OCI-LY3 (cell line): Measurements from ENCODE around the gene GPR142.

ENCODE experiments used
- H2AFZ ChIP-seq: fragments of 200-600, 300-600 bp; shearing (Covaris generic); 2 replicates; pipeline ENCODE4 v1.6.0; 2014; ENCODE audit warnings: antibody characterized with exemption, low read depth, low read length
- H3K27ac ChIP-seq: fragments of 200-600, 300-600 bp; sonication (generic); 2 replicates; pipeline ENCODE4 v1.5.1; 2014; ENCODE audit warnings: mild to moderate bottlenecking, low read length, moderate library complexity, mixed read lengths
- H3K27me3 ChIP-seq: fragments of 200-600, 300-600 bp; sonication (generic); 2 replicates; pipeline ENCODE4 v1.6.1; 2014; ENCODE audit warnings: low read depth, low read length, mixed read lengths
- H3K36me3 ChIP-seq: fragments of 200-600, 300-600 bp; sonication (generic); replicated peaks from 2 replicates; pipeline ENCODE3; 2014; ENCODE audit warnings: low read depth, low read length, mixed read lengths
- H3K4me1 ChIP-seq: fragments of 300-600, 200-600 bp; sonication (generic); 2 replicates; pipeline ENCODE4 v1.6.1; 2014; ENCODE audit warnings: low read length, mixed read lengths
- H3K4me2 ChIP-seq: fragments of 200-600, 300-600 bp; sonication (generic); 2 replicates; pipeline ENCODE4 v1.6.1; 2014; ENCODE audit warnings: low read length, mixed read lengths
- H3K4me3 ChIP-seq: fragments of 300-600, 200-600 bp; sonication (generic); 2 replicates; pipeline ENCODE4 v1.5.1; 2014; ENCODE audit warnings: antibody characterized with exemption, mild to moderate bottlenecking, low read length, moderate library complexity
- H3K79me2 ChIP-seq: fragments of 300-600, 200-600 bp; shearing (Covaris generic); 2 replicates; pipeline ENCODE4 v1.6.1; 2014; ENCODE audit warnings: mild to moderate bottlenecking, low read length, mixed read lengths
- H3K9ac ChIP-seq: fragments of 300-600, 200-600 bp; shearing (Covaris generic); 2 replicates; pipeline ENCODE4 v1.6.0; 2014; ENCODE audit warnings: mild to moderate bottlenecking, low read length, moderate library complexity
- H3K9me3 ChIP-seq: fragments of 200-600, 300-600 bp; shearing (Covaris generic); 2 replicates; pipeline ENCODE4 v1.6.1; 2014; ENCODE audit warnings: low read length, mixed read lengths; ENCODE audit not compliant: insufficient read depth
- H4K20me1 ChIP-seq: fragments of 200-600, 300-600 bp; sonication (generic); 2 replicates; pipeline ENCODE4 v1.6.1; 2016; ENCODE audit warnings: low read length, mixed read lengths; ENCODE audit not compliant: insufficient read depth
- CTCF ChIP-seq: fragments of 200-600, 300-600 bp; sonication (generic); IDR thresholded peaks from 2 replicates; pipeline ENCODE4 v1.5.1; 2014; ENCODE audit warnings: antibody characterized with exemption, low read length, low read depth
- EZH2phosphoT487 ChIP-seq: fragments of 200-600 bp; shearing (Covaris generic); IDR thresholded peaks from 2 replicates; pipeline ENCODE4 v1.6.1; 2018; ENCODE audit warnings: antibody characterized with exemption, mixed run types, low read depth

Gene GPR142

GRCh38 chr17:74390680-74391653, 23.7 kb downstream of the GPR142 start:
- Histone ChIP-seq H3K9ac (no peak overlapping the region), H3K9me3 (no peaks in the 10 kb centered on the region)

DNA sequence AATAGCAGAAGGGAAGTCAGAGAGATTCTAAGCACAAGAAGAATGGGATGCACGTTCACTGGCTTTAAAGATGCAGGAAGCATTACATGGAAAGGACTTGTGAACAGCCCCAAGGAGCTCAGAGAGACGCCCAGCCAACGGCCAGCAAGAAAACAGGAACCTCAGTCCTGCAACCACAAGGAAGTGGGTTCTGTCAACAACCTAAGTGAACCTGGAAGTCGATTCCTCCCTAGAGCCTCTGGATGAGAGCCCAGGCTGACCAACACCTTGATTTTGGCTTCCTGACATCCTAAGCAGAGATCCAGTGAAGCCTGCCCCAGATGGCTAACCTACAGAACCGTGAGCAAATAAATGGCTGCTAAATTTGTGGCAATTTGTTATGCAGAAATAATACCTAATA, 24.5 kb downstream of the GPR142 start:
- H3K27ac ChIP-seq: no peak overlapping the region
- no peaks in the 10 kb centered on the region for H3K79me2 ChIP-seq
- H4K20me1 ChIP-seq: no peaks in the 10 kb centered on the region
- no peaks in the 10 kb centered on the region for H3K9me3 ChIP-seq
- TF ChIP-seq EZH2phosphoT487 (no peak), CTCF (no peak)
- H3K4me2 ChIP-seq: no peak overlapping the region
- no peaks in the 10 kb centered on the region for H3K36me3 ChIP-seq
- H2AFZ ChIP-seq: no peak overlapping the region
- no peak overlapping the region for H3K4me3 ChIP-seq
- H3K9ac ChIP-seq: no peak overlapping the region
- H3K27me3 ChIP-seq: no peaks in the 10 kb centered on the region
- no peaks in the 10 kb centered on the region for H3K4me1 ChIP-seq

More at GRCh38 chr17:74390680-74391653, 23.7 kb downstream of the GPR142 start:
- no peaks in the 10 kb centered on the region for H3K4me1 ChIP-seq
- no peaks in the 10 kb centered on the region for H3K79me2 ChIP-seq
- no peak overlapping the region for H2AFZ ChIP-seq
- H3K27ac ChIP-seq: no peak overlapping the region
- H3K27me3 ChIP-seq: no peaks in the 10 kb centered on the region
- TF ChIP-seq CTCF (no peak), EZH2phosphoT487 (no peak)
- H3K36me3 ChIP-seq: no peaks in the 10 kb centered on the region
- no peak overlapping the region for H3K4me2 ChIP-seq
- no peak overlapping the region for H3K4me3 ChIP-seq
- no peaks in the 10 kb centered on the region for H4K20me1 ChIP-seq

- no peaks in the 10 kb centered on the region for H3K27me3 ChIP-seq
- H3K4me2 ChIP-seq: no peak overlapping the region
- no peaks in the 10 kb centered on the region for H3K4me1 ChIP-seq
- no peaks in the 10 kb centered on the region for H3K79me2 ChIP-seq
- no peak overlapping the region for H2AFZ ChIP-seq
- no peaks in the 10 kb centered on the region for H4K20me1 ChIP-seq
- no peak overlapping the region for H3K9ac ChIP-seq
- TF ChIP-seq CTCF: no peak
- TF ChIP-seq EZH2phosphoT487: no peak
- H3K36me3 ChIP-seq: no peaks in the 10 kb centered on the region
- H3K9me3 ChIP-seq: no peaks in the 10 kb centered on the region
- no peak overlapping the region for H3K27ac ChIP-seq
- H3K4me3 ChIP-seq: no peak overlapping the region
Observed at GRCh38 chr17:74392848-74393247, 25.5 kb downstream of the GPR142 start.

- no peak for TF ChIP-seq EZH2phosphoT487
- Histone ChIP-seq H3K36me3 (no peaks in the 10 kb centered on the region), H3K4me1 (no peaks in the 10 kb centered on the region), H4K20me1 (no peaks in the 10 kb centered on the region), H3K79me2 (no peaks in the 10 kb centered on the region), H3K27me3 (no peaks in the 10 kb centered on the region), H3K27ac (no peak overlapping the region), H3K9ac (no peak overlapping the region), H3K9me3 (no peaks in the 10 kb centered on the region), H3K4me2 (no peak overlapping the region), H2AFZ (no peak overlapping the region), H3K4me3 (no peak overlapping the region)
Observed at GRCh38 chr17:74393346-74393942, 26.1 kb downstream of the GPR142 start.
